HepG2 (cell line): Measurements from ENCODE around the gene ZSCAN32. TPM values are rescaled to one million over a fixed set of nuclear protein-coding genes. Genes with fewer than 3 reads are reported as not detected.

Experiments used
- ATRX ChIP-seq: sonication (generic); formaldehyde crosslinking; IDR thresholded peaks from 2 replicates; pipeline ENCODE4 v1.4.0; 2020; ENCODE audit warnings: missing genetic modification reagents, borderline replicate concordance
- BRCA1 ChIP-seq: sonication (generic); formaldehyde crosslinking; IDR thresholded peaks from 2 replicates; pipeline ENCODE4 v1.4.0; 2020; ENCODE audit warnings: missing genetic modification reagents
- CENPT ChIP-seq: sonication (generic); formaldehyde crosslinking; IDR thresholded peaks from 2 replicates; pipeline ENCODE4 v1.8.0; 2022; ENCODE audit warnings: low read depth, mild to moderate bottlenecking, moderate library complexity, missing genetic modification reagents
- EP300 ChIP-seq, 3 experiments: sonication (generic) in 1 of 3; formaldehyde crosslinking in 1 of 3; IDR thresholded peaks; 2 replicates each; pipeline versions ENCODE4 v1.5.1 to v1.6.1; 2011 to 2020; ENCODE audit warnings: low read depth in 2 of 3, low read length in 2 of 3, borderline replicate concordance in 1 of 3, improper control_type of control experiment in 1 of 3, mild to moderate bottlenecking in 1 of 3, missing genetic modification reagents in 1 of 3, moderate library complexity in 1 of 3
- ESRRA ChIP-seq: sonication (generic); formaldehyde crosslinking; IDR thresholded peaks from 2 replicates; pipeline ENCODE4 v1.5.1; 2020; ENCODE audit warnings: mild to moderate bottlenecking, low read depth, missing genetic modification reagents
- FOSL2 ChIP-seq: sonication (generic); formaldehyde crosslinking; IDR thresholded peaks from 2 replicates; pipeline ENCODE4 v1.4.0; 2020; ENCODE audit warnings: missing genetic modification reagents
- FOXP1 ChIP-seq, 2 experiments: fragments of 450-650 bp in 1 of 2; IDR thresholded peaks; 2 replicates each; pipeline ENCODE4 v1.6.1; 2017 to 2018; ENCODE audit warnings: antibody characterized with exemption in 1 of 2
- GMEB1 ChIP-seq: sonication (generic); formaldehyde crosslinking; IDR thresholded peaks from 2 replicates; pipeline ENCODE4 v1.5.1; 2020; ENCODE audit warnings: missing genetic modification reagents, mild to moderate bottlenecking, borderline replicate concordance
- HNF4A ChIP-seq: sonication (generic); formaldehyde crosslinking; IDR thresholded peaks from 2 replicates; pipeline ENCODE4 v1.4.0; 2020; ENCODE audit warnings: missing genetic modification reagents
- HOXA7 ChIP-seq: sonication (generic); formaldehyde crosslinking; IDR thresholded peaks from 2 replicates; pipeline ENCODE4 v1.8.1; 2022; ENCODE audit warnings: mild to moderate bottlenecking, missing genetic modification reagents, moderate library complexity
- KDM1A ChIP-seq: IDR thresholded peaks from 2 replicates; pipeline ENCODE4 v1.6.1; 2016; ENCODE audit warnings: missing compliant biosample characterization
- KDM5B ChIP-seq: sonication (generic); formaldehyde crosslinking; IDR thresholded peaks from 2 replicates; pipeline ENCODE4 v1.4.0; 2020; ENCODE audit warnings: missing genetic modification reagents, mild to moderate bottlenecking, borderline replicate concordance
- MLXIP ChIP-seq: sonication (generic); formaldehyde crosslinking; IDR thresholded peaks from 2 replicates; pipeline ENCODE4 v1.9.0; 2021; ENCODE audit warnings: missing genetic modification reagents, borderline replicate concordance
- PAX8 ChIP-seq: sonication (generic); formaldehyde crosslinking; IDR thresholded peaks from 2 replicates; pipeline ENCODE4 v1.8.0; 2022; ENCODE audit warnings: mild to moderate bottlenecking, missing genetic modification reagents, borderline replicate concordance
- RBM39 ChIP-seq: fragments of 200-400 bp; formaldehyde crosslinking; IDR thresholded peaks from one replicate; pipeline ENCODE4 v1.6.1; 2018; ENCODE audit warnings: antibody characterized with exemption, mild to moderate bottlenecking, low read depth, low read length; ENCODE audit not compliant: poor library complexity, severe bottlenecking
- SP5 ChIP-seq: IDR thresholded peaks from 2 replicates; pipeline ENCODE4 v1.6.1; 2016; ENCODE audit warnings: low read depth, borderline replicate concordance
- ZBTB25 ChIP-seq: IDR thresholded peaks from 2 replicates; pipeline ENCODE4 v1.6.1; 2018; ENCODE audit warnings: missing genetic modification reagents
- ZBTB7A ChIP-seq: sonication (generic); formaldehyde crosslinking; IDR thresholded peaks from 2 replicates; pipeline ENCODE4 v1.8.0; 2022; ENCODE audit warnings: mild to moderate bottlenecking, missing genetic modification reagents
- ZNF724P ChIP-seq: sonication (generic); formaldehyde crosslinking; IDR thresholded peaks from 2 replicates; pipeline ENCODE4 v1.8.0; 2022; ENCODE audit warnings: missing genetic modification reagents, borderline replicate concordance
- ZNF766 ChIP-seq: sonication (generic); formaldehyde crosslinking; IDR thresholded peaks from 2 replicates; pipeline ENCODE4 v1.5.0; 2020; ENCODE audit warnings: missing genetic modification reagents, borderline replicate concordance
- polyA plus RNA-seq, 8 experiments: library from polyadenylated mRNA; depleted of rRNA in 3 of 8; stranded (reverse) in 7 of 8; unstranded in 1 of 8; fragments of >200 nt; fragmentation: Illumina TruSeq in 4 of 8; extraction: Trizol in 4 of 8; gene quantifications; 2 replicates each; pipeline versions ENCODE4 v1.2.1 to v1.2.3, GENCODE V29; 2011 to 2016; ENCODE audit warnings: low read depth in 4 of 8, missing spikeins in 1 of 8, mixed read lengths in 1 of 8; ENCODE audit not compliant: insufficient read depth in 1 of 8
- total RNA-seq, 5 experiments: library from RNA; depleted of rRNA; stranded (reverse); fragments of >200 nt; fragmentation: Illumina TruSeq; extraction: Trizol; gene quantifications; 2 replicates each; pipeline ENCODE4 v1.2.3, GENCODE V29; 2016; ENCODE audit warnings: low read depth in 1 of 5

The ZSCAN32 gene
- total and polyA plus RNA-seq, 2 of the 13 experiments (the other 11 are each of a cell fraction or from before 2014, with no cell fraction given): 10.7 to 12.8 TPM

- TF ChIP-seq FOSL2 (CRISPR knock-in tag): peak; percentile 61
- no peak for TF ChIP-seq KDM1A (CRISPR knock-in tag)
- TF ChIP-seq PAX8: no peak; the same call in 1 of the 2 replicates
- TF ChIP-seq BRCA1 (CRISPR knock-in tag): no peak
- peak; percentile 96 for TF ChIP-seq ZBTB25
- peak; percentile 79; the same call in 1 of the 2 replicates for TF ChIP-seq ZBTB7A
- no peak for TF ChIP-seq MLXIP
- TF ChIP-seq ATRX: no peak
- TF ChIP-seq ZNF724P (CRISPR knock-in tag): peak; percentile 66; the same call in 1 of the 2 replicates
- no peak for TF ChIP-seq CENPT (CRISPR knock-in tag)
- TF ChIP-seq RBM39: peak; percentile 85
- TF ChIP-seq ZNF766: peak; percentile 37; the same call in 1 of the 2 replicates
- TF ChIP-seq SP5 (CRISPR knock-in tag): peak; percentile 91
- peak; percentile 11; the same call in 1 of the 2 replicates for TF ChIP-seq ESRRA (CRISPR knock-in tag)
- TF ChIP-seq HNF4A (CRISPR knock-in tag): peak; percentile 75
- TF ChIP-seq HOXA7 (CRISPR knock-in tag): 0 out of 2 replicates have a peak, but pooled peaks have one; percentile 37
- TF ChIP-seq KDM5B (CRISPR knock-in tag): peak; percentile 87; the same call in 1 of the 2 replicates
- peak; percentile 99 for TF ChIP-seq GMEB1 (CRISPR knock-in tag)
- TF ChIP-seq EP300 (IDR thresholded peaks at IDR 0.05; ENCODE audit: low read depth in 2 of 2, low read length in 2 of 2): 0 out of 4 replicates have a peak, but pooled peaks of 1 of the 2 experiments have one; percentile 15
- TF ChIP-seq EP300 (CRISPR knock-in tag; IDR thresholded peaks at IDR 0.05; ENCODE audit: borderline replicate concordance): peak; percentile 23; the same call in 1 of the 2 replicates
- TF ChIP-seq FOXP1 (IDR thresholded peaks at IDR 0.05): no peak
- no peak for TF ChIP-seq FOXP1 (CRISPR knock-in tag; IDR thresholded peaks at IDR 0.05)
Observed at GRCh38 chr16:3400779-3401688, at the start of gene ZSCAN32, which contains the start of gene ZNF174 (continued).
